Stimulated activated CD8-positive, alpha-beta memory T cell treated with anti-CD3 and anti-CD28 coated beads, Interleukin-7, amount 100 ng/mL, for 4 hours (primary cell): Measurements from ENCODE around the gene BSPRY.
A peak's percentile ranks its signal among the peaks of the same experiment; 100 is the strongest.
"Not testable (repeated sequence)": the region's sequence is repeated elsewhere in the genome, so short reads cannot be mapped to it uniquely, and the experiment has no call there.

Experiments used
- DNase-seq, 2 donors: peaks; one replicate each; pipeline ENCODE4 v3.0.0-alpha.2; 2020; ENCODE audit warnings: low read depth in 2 of 2

BSPRY gene

DNA sequence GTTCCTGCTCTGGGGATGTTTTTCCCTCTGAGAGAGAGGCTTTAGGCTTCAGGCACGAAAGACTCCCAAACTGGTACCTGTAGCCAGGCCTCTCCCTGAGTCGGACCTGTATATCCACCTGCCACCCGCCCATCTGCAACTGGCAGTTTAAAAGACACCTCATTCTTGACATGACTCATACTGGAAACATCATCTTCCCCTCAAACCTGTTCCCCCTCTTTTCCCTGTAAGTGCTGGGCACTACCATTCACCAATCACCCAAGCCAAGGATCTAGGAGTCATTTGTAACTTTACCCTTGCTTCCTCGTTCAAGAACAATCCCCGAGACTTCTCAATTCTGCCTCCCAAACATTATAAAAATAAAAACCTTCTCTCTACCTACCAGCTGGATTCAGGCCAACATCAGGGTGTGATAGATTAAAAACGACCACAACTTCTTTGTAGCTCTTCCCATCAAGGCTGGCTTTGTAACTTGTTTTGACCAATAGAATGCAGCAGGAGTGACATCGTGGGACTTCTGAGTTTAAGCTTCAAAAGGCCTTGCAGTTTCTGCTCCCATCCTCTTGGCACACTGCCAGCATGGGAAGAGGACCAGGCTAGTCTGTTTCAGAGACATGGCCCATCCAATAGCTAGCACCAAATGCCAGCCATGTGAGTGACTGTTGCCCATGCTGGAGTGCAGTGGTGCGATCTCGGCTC, 7.5 kb upstream of the BSPRY start:
- DNase-seq, result no peak

DNA sequence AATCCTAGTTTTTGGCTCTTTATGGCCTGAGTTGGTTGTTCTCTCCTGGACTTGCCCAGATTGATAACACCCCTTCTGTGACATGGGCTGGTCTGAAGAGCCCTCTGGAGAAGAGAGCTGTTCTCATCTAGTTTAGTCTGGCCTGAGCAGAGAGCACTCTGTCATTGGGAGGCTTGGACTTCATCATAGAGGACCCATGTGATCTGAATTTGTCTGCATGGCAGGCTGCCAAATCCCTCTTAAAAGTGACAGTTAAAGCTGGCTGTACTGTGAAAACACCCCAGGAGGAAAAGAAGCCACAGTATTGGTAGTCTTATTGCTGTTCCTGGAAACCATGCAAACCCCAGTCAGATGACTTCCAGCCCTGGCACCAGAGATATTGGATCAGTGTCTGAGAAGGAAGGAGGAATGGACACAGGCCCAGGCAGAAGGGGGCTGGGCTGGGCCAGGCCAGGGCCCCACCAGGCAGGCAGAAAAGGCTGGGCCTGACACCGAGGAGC, 5.6 kb upstream of the BSPRY start:
- no peak for DNase-seq

DNA sequence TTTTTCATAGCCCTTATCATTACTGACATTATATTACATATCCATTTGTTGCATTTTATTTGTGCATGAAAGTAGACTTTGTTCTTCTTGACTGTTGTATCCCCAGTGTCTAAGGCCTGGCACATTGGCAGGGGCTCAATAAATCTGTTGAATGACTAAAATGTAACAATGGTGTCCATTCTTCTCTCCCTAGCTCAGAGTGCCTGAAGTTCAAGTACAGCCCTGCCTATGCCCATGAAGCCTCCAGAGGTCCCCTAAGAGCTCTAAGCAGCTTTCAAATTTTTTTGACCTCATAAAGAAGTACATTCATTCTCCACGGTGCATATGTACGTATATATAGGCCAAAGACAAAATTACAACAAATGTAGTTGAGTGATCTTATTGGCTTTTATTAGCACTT, 4.2 kb upstream of the BSPRY start:
- no peak for DNase-seq

- no peak for DNase-seq
These were observed 3.7 kb upstream of the BSPRY start for GRCh38 chr9:113345671-113346070.

DNA sequence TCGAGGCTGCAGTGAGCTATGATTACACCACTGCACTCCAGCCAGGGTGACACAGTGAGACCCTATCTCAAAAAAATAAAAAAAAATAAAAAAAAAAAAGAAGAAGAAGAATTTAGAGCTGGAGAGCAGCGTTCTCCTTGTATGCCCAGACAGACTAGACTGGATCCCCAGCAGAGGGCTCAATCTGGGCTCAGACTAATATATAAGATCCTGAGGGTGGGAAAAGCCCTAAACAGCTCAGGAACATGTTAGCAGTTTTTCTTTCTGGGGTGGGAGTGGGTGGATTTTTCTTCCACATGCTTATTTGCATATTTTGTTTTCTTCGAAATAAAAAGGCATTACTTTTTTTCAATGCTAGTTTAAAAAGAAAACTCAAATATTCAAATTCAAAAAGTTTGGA, 904 bp upstream of the BSPRY start:
- DNase-seq, result no peak

- DNase-seq, result no peak
These were observed 286 bp upstream of the BSPRY start for GRCh38 chr9:113349066-113349444.

- no peak for DNase-seq
These were observed 843 bp downstream of the BSPRY start for GRCh38 chr9:113350107-113350661.

DNA sequence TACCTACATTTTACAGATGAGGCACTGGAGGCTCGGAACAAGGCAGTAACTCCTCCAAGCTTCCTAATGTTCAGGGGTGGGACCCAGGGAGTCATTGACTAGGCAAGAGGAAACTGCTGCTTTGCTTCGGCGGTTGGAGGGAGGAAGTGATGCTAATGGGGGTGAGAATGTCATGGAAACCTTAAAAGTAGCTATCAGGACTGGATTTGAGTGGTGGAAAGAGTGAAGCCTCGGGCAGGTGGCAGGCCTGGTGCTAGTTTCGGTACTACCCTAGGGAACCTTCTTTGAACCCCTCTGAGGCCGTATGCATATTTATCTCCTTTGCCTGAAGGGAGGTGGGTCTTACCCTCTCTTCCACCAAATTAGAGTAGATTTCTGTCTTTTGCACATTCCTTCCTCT, 1.6 kb downstream of the BSPRY start:
- peak in 1 of 2 donors; percentile 11 for DNase-seq

DNA sequence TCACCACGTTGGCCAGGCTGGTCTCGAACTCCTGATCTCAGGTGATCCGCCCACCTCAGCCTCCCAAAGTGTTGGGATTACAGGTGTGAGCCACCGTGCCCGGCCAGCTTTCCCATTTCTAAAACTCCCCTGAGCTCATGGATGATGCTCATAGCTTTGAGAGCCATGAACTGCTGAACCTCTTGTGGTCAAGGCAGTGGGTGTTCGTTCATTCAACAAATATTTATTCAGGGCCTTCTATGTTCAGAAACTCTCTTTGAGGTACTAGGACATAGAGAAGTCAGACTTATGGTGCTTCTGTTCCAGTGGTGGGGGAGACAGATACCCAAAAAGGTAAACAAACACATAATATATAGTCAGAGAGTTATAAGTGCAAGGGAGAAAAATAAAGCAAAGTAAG, 2.7 kb downstream of the BSPRY start:
- DNase-seq, result no peak

DNA sequence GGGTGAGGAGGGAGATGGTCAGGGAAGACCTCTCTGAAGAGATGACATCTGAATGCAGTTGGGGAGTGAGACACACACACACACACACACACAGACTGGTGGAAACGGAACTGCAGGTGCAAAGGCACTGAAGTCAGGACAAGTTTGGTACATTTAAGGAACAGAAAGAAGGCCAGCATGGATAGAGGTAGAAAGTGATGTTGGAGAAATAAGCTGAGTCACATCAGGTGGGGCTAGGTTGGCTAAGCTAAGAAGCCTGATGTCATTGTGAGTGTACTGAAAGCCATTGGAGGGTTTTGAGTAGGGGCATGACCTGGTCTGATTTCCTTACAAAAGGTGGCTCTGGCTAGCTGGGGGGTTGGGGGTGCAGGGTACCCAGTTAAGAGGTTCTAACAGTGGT, 3.1 kb downstream of the BSPRY start:
- no peak for DNase-seq

GRCh38 chr9:113355040-113355596, 5.8 kb downstream of the BSPRY start:
- no peak for DNase-seq

DNA sequence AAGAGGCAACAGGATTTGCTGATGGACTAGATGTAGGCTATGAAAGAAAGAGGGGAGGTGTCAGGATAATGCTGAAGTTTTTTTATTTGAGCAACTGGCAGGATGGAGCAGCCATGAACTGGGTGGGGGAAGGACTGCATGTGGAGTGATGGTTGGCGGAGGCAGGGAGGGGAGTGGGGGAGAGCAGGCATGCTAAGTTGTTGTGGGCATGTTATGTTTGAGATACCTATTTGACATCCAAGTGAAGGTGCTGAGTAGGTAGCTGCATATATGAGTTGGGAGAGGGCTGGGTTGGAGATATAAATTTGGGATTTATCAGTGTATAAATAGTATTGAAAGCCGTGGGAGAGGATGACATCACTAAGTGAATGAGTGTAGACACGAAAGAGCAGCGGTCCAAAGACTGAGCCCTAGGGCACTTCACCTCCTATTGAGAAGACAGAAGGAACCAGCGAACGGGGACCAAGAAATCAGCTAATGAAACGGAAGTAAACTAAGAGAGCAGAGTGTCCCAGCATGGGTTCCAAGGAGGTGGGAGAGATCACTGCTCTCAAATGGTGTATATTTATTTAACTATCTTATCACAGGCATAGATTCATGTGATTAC, 7.4 kb downstream of the BSPRY start:
- no peak for DNase-seq

DNA sequence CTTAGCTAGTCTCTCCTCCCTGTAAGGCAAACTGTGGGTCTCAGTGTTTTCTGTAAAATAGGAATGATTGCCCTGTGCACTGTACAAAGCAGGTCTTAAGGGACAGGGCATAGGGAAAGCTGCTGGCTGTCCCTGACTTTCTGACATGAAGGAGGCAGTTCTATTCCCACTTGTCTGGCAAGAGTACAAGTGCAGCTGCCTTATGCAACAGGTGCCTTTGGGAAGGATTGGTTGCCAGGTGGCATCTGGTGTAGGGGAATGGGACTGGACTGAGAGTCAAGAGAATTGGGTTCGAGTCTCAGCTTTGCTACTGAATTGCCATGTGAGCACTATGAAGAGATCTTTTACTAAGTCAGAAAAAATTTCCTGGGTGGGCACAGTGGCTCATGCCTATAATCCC, 10.0 kb downstream of the BSPRY start:
- no peak for DNase-seq

- no peak for DNase-seq
These were observed 11.0 kb downstream of the BSPRY start for GRCh38 chr9:113360242-113360842.

DNA sequence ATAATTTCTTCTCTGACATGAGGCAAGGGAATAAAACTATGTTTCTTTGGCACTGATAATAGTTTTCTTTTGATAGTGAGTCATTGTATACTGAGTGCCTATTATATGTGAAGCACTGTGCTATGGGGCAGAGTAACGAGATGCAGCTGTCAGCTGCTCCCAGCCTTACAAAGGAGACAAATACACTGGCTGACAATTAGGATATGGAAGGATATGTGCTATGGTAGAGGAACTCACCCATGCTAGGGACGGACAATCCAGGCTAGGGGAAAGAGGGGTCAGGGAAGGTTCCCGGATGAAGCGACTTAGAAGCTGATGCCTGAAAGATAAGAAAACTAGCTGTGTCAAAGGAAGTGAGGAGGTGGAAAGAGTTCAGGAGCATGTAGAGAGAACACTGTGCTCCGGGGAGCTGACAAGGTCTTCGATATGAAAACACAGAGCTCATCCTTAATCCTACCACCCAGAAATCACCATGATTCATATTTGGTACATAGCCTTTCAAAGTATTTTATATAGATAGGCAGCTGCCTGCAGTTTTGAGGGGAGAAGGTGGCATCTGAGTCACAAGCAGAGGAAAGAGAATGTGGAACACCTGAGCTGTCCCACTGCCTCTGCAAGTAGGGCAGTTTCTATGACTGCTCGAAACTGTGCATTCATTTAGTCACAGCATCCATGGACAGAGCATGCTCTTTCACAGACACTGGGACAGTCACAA, 12.1 kb downstream of the BSPRY start:
- DNase-seq, result no peak

DNA sequence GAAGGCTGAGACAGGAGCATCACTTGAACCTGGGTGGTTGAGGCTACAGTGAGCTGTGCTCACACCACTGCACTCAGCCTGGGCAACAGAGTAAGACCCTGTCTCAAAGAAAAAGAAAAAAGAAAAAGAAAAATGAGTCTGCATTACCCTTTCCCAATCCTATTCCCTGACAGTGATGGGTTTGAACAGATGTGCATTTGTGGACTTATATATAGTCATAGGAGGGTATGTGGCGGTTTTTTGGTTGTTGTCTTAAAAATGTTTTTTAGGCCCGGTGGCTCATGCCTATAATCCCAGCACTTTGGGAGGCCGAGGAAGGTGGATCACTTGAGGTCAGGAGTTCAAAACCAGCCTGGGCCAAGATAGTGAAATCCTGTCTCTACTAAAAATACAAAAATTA, 14.0 kb downstream of the BSPRY start:
- DNase-seq, result no peak

GRCh38 chr9:113364951-113365350, 15.6 kb downstream of the BSPRY start:
- no peak for DNase-seq

- not testable (repeated sequence) for DNase-seq
These were observed 16.3 kb downstream of the BSPRY start for GRCh38 chr9:113365652-113366051.

- DNase-seq, result no peak
These were observed 19.1 kb downstream of the BSPRY start for GRCh38 chr9:113368348-113368981.

GRCh38 chr9:113368982-113369854, 19.9 kb downstream of the BSPRY start:
- DNase-seq, result no peak

- no peak for DNase-seq
These were observed 20.5 kb downstream of the BSPRY start for GRCh38 chr9:113369855-113370140.
